Measurements from ENCODE around the gene KDM6B.

Gene KDM6B

GRCh38 chr17:7844292-7845154, 10.5 kb downstream of the KDM6B start:
- TF ChIP-seq, protein P1, sequence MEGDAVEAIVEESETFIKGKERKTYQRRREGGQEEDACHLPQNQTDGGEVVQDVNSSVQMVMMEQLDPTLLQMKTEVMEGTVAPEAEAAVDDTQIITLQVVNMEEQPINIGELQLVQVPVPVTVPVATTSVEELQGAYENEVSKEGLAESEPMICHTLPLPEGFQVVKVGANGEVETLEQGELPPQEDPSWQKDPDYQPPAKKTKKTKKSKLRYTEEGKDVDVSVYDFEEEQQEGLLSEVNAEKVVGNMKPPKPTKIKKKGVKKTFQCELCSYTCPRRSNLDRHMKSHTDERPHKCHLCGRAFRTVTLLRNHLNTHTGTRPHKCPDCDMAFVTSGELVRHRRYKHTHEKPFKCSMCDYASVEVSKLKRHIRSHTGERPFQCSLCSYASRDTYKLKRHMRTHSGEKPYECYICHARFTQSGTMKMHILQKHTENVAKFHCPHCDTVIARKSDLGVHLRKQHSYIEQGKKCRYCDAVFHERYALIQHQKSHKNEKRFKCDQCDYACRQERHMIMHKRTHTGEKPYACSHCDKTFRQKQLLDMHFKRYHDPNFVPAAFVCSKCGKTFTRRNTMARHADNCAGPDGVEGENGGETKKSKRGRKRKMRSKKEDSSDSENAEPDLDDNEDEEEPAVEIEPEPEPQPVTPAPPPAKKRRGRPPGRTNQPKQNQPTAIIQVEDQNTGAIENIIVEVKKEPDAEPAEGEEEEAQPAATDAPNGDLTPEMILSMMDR (IDR thresholded peaks at IDR 0.05; ENCODE audit: low read depth, low read length, missing control alignments): no peak
- H3K4me3 ChIP-seq (replicated peaks; ENCODE audit: low read depth, low read length): peak overlapping the region; percentile 89
- DNase-seq (ENCODE audit: extremely low read depth, low read depth): no peak

DNA sequence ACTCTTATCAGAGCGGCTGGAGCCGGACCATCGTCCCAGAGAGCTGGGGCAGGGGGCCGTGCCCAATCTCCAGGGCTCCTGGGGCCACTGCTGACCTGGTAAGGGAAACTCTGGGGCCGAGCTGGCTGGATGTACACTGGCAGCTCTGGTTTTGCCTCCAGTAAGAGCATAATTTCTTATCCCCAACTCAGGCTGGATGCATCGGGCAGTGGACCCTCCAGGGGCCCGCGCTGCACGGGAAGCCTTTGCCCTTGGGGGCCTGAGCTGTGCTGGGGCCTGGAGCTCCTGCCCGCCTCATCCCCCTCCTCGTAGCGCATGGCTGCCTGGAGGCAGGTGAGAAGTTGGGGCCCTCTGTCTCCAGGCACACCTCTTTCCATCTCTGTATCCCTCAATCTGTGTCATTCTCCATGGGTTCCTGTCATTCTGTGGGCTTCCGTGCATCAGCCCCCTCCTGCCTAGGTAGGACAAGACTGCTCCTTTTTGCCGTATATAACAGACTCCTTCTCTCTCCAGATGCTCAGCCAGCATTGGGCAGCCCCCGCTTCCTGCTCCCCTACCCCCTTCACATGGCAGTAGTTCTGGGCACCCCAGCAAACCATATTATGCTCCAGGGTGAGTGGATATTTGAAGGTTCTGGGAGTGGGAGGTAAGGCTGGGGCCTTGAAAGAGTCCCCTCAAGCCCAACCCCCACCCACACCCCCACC, 11.5 kb downstream of the KDM6B start:
- peak overlapping the region; percentile 89 for H3K4me3 ChIP-seq (replicated peaks; ENCODE audit: low read depth, low read length)
- TF ChIP-seq, protein P1 (IDR thresholded peaks at IDR 0.05; ENCODE audit: low read depth, low read length, missing control alignments): no peak
- no peak for DNase-seq (ENCODE audit: extremely low read depth, low read depth)

DNA sequence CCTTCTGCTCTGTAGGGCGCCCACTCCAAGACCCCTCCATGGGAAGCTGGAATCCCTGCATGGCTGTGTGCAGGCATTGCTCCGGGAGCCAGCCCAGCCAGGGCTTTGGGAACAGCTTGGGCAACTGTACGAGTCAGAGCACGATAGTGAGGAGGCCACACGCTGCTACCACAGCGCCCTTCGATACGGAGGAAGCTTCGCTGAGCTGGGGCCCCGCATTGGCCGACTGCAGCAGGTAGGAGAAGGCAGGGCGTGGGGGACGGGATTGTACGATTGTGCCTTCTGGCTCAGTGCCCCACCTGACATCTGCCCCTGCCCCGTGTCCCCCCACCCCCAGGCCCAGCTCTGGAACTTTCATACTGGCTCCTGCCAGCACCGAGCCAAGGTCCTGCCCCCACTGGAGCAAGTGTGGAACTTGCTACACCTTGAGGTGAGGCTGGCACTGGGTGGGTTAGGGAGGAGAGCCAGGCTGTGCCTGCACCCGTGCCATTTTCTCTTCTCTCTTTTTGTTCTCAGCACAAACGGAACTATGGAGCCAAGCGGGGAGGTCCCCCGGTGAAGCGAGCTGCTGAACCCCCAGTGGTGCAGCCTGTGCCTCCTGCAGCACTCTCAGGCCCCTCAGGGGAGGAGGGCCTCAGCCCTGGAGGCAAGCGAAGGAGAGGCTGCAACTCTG, 12.2 kb downstream of the KDM6B start:
- DNase-seq (ENCODE audit: extremely low read depth, low read depth): no peak
- TF ChIP-seq, protein P1 (IDR thresholded peaks at IDR 0.05; ENCODE audit: low read depth, low read length, missing control alignments): no peak
- H3K4me3 ChIP-seq (replicated peaks; ENCODE audit: low read depth, low read length): no peak overlapping the region

- DNase-seq (ENCODE audit: extremely low read depth, low read depth): no peak
- no peak overlapping the region for H3K4me3 ChIP-seq (replicated peaks; ENCODE audit: low read depth, low read length)
- TF ChIP-seq, protein P1 (IDR thresholded peaks at IDR 0.05; ENCODE audit: low read depth, low read length, missing control alignments): no peak
These were observed 13.0 kb downstream of the KDM6B start for GRCh38 chr17:7846765-7847661.

DNA sequence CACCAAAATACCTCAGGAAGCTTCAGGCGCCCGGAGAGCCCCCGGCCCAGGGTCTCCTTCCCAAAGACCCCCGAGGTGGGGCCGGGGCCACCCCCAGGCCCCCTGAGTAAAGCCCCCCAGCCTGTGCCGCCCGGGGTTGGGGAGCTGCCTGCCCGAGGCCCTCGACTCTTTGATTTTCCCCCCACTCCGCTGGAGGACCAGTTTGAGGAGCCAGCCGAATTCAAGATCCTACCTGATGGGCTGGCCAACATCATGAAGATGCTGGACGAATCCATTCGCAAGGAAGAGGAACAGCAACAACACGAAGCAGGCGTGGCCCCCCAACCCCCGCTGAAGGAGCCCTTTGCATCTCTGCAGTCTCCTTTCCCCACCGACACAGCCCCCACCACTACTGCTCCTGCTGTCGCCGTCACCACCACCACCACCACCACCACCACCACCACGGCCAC, 14.1 kb downstream of the KDM6B start:
- TF ChIP-seq, protein P1 (IDR thresholded peaks at IDR 0.05; ENCODE audit: low read depth, low read length, missing control alignments): no peak
- no peak overlapping the region for H3K4me3 ChIP-seq (replicated peaks; ENCODE audit: low read depth, low read length)
- DNase-seq (ENCODE audit: extremely low read depth, low read depth): no peak

DNA sequence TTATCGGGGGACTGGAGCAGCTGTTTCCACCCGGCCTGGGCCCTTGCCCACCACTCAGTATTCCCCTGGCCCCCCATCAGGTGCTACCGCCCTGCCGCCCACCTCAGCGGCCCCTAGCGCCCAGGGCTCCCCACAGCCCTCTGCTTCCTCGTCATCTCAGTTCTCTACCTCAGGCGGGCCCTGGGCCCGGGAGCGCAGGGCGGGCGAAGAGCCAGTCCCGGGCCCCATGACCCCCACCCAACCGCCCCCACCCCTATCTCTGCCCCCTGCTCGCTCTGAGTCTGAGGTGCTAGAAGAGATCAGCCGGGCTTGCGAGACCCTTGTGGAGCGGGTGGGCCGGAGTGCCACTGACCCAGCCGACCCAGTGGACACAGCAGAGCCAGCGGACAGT, 14.7 kb downstream of the KDM6B start:
- no peak for DNase-seq (ENCODE audit: extremely low read depth, low read depth)
- TF ChIP-seq, protein P1 (IDR thresholded peaks at IDR 0.05; ENCODE audit: low read depth, low read length, missing control alignments): no peak
- no peak overlapping the region for H3K4me3 ChIP-seq (replicated peaks; ENCODE audit: low read depth, low read length)
